Thyroid gland (tissue), 4 donors: ENCODE results near the gene MAX.

Source experiments
- CTCF ChIP-seq, 6 experiments: fragments of 200-600 bp in 3 of 6; fragments of 450-650 bp in 3 of 6; sonication (generic) in 3 of 6; IDR thresholded peaks; one replicate each; pipeline ENCODE4 v1.5.1; 2016 to 2019; ENCODE audit warnings: antibody characterized with exemption in 6 of 6, mild to moderate bottlenecking in 2 of 6, inconsistent platforms in 1 of 6, moderate library complexity in 1 of 6
- POLR2A ChIP-seq, 2 donors: fragments of 450-650 bp; IDR thresholded peaks; one replicate each; pipeline ENCODE4 v1.6.1; 2017; ENCODE audit warnings: antibody characterized with exemption in 2 of 2, mild to moderate bottlenecking in 2 of 2, moderate library complexity in 1 of 2

GRCh38 chr14:65034021-65034420 is 68.3 kb downstream of the MAX start:
- no peak for TF ChIP-seq CTCF (IDR thresholded peaks at IDR 0.05)
- no peak for TF ChIP-seq POLR2A (IDR thresholded peaks at IDR 0.05)
